Measurements from ENCODE around the gene DERA.

Gene DERA

GRCh38 chr12:15918066-15918465 is 6.9 kb downstream of the DERA start:
- Histone ChIP-seq H3K9me2 (ENCODE audit: low read depth, low read length) (no peaks in the 10 kb centered on the region), H2AFZ (ENCODE audit: low read length) (no peak overlapping the region), H3K4me1 (ENCODE audit: insufficient read depth, low read length, severe bottlenecking) (no peaks in the 10 kb centered on the region), H3K27ac (ENCODE audit: low read depth, low read length, poor library complexity, severe bottlenecking) (no peak overlapping the region), H3K9me3 (ENCODE audit: low read length) (no peaks in the 10 kb centered on the region), H3K79me2 (ENCODE audit: insufficient read depth, low read length) (peaks cover 10% of the 10 kb centered on the region; the same call in 1 of the 2 replicates), H3K4me3 (ENCODE audit: low read depth, low read length, poor library complexity, severe bottlenecking) (no peak overlapping the region), H4K20me1 (ENCODE audit: insufficient read depth, low read length) (no peaks in the 10 kb centered on the region), H3K9ac (ENCODE audit: low read length) (no peak overlapping the region), H3K4me2 (ENCODE audit: low read length) (no peak overlapping the region), H3K36me3 (ENCODE audit: insufficient read depth, low read length) (no peaks in the 10 kb centered on the region), H3F3A (ENCODE audit: insufficient read depth, low read length) (no peaks in the 10 kb centered on the region), H3K27me3 (ENCODE audit: insufficient read depth, low read length) (no peaks in the 10 kb centered on the region)
- TF ChIP-seq EZH2 (IDR thresholded peaks at IDR 0.05; ENCODE audit: borderline replicate concordance, low read length) = no peak
- no peak for TF ChIP-seq CTCF (IDR thresholded peaks at IDR 0.05; ENCODE audit: low read length)

GRCh38 chr12:15919418-15919817 is 8.3 kb downstream of the DERA start:
- Histone ChIP-seq H3K4me2 (ENCODE audit: low read length) (no peak overlapping the region), H3K4me1 (ENCODE audit: insufficient read depth, low read length, severe bottlenecking) (no peaks in the 10 kb centered on the region), H3K9me2 (ENCODE audit: low read depth, low read length) (no peaks in the 10 kb centered on the region), H3K9me3 (ENCODE audit: low read length) (no peaks in the 10 kb centered on the region), H3K27me3 (ENCODE audit: insufficient read depth, low read length) (no peaks in the 10 kb centered on the region), H3K27ac (ENCODE audit: low read depth, low read length, poor library complexity, severe bottlenecking) (no peak overlapping the region), H3K4me3 (ENCODE audit: low read depth, low read length, poor library complexity, severe bottlenecking) (no peak overlapping the region), H2AFZ (ENCODE audit: low read length) (no peak overlapping the region), H4K20me1 (ENCODE audit: insufficient read depth, low read length) (no peaks in the 10 kb centered on the region), H3K36me3 (ENCODE audit: insufficient read depth, low read length) (no peaks in the 10 kb centered on the region), H3K79me2 (ENCODE audit: insufficient read depth, low read length) (peaks cover 7% of the 10 kb centered on the region; the same call in 1 of the 2 replicates), H3K9ac (ENCODE audit: low read length) (no peak overlapping the region), H3F3A (ENCODE audit: insufficient read depth, low read length) (no peaks in the 10 kb centered on the region)
- TF ChIP-seq EZH2 (IDR thresholded peaks at IDR 0.05; ENCODE audit: borderline replicate concordance, low read length) = no peak
- no peak for TF ChIP-seq CTCF (IDR thresholded peaks at IDR 0.05; ENCODE audit: low read length)

- Histone ChIP-seq H3K9me2 (ENCODE audit: low read depth, low read length) (no peaks in the 10 kb centered on the region), H3K36me3 (ENCODE audit: insufficient read depth, low read length) (no peaks in the 10 kb centered on the region), H3K4me2 (ENCODE audit: low read length) (no peak overlapping the region), H3K9me3 (ENCODE audit: low read length) (no peaks in the 10 kb centered on the region), H3K27me3 (ENCODE audit: insufficient read depth, low read length) (no peaks in the 10 kb centered on the region), H3K9ac (ENCODE audit: low read length) (no peak overlapping the region), H4K20me1 (ENCODE audit: insufficient read depth, low read length) (no peaks in the 10 kb centered on the region), H3K4me1 (ENCODE audit: insufficient read depth, low read length, severe bottlenecking) (no peaks in the 10 kb centered on the region), H3K4me3 (ENCODE audit: low read depth, low read length, poor library complexity, severe bottlenecking) (no peak overlapping the region), H2AFZ (ENCODE audit: low read length) (no peak overlapping the region), H3F3A (ENCODE audit: insufficient read depth, low read length) (no peaks in the 10 kb centered on the region), H3K79me2 (ENCODE audit: insufficient read depth, low read length) (peaks cover 7% of the 10 kb centered on the region; the same call in 1 of the 2 replicates), H3K27ac (ENCODE audit: low read depth, low read length, poor library complexity, severe bottlenecking) (no peak overlapping the region)
- TF ChIP-seq CTCF (IDR thresholded peaks at IDR 0.05; ENCODE audit: low read length) (no peak), EZH2 (IDR thresholded peaks at IDR 0.05; ENCODE audit: borderline replicate concordance, low read length) (no peak)
These were observed 13.8 kb downstream of the DERA start for GRCh38 chr12:15924956-15925355.

Data from OCI-LY1 (cell line).